ENCODE measurements around the gene EID2B.

Gene EID2B

GRCh38 chr19:39497996-39498797, 34.5 kb downstream of the EID2B start:
- DNase-seq = peak; percentile 95

DNA sequence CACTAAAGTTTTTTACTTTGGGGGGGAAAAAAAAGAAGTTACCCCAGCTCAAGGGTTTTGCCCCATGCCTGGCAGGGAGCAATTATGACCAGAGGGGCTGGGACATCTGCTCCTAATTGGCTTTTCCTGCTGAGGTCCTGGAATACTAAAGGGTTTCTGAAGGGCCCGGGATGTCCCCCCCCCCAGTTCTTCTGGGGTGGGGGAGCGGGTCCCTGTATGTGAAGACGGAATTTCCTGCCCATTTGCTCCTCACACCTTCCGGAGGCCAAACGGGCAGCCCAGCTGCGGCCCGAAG, 35.0 kb downstream of the EID2B start:
- DNase-seq = no peak

DNA sequence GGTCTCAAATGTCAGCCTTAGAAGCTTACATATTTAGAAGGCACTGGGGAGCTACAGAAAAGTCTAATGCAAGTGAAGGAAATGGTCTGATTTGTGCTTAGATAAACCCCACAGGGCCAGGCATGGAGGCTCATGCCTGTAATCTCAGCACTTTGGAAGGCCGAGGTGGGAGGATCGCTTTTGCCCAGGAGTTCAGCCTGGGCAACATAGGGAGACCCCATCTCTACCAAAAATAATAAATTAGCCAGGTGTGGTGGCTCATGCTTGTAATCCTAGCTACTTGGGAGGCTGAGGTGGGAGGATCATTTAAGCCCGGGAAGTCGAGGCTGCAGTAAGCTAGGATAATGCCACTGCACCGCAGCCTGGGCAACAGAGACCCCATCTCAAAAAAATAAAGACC, 36.6 kb downstream of the EID2B start:
- DNase-seq = no peak

- no peak for DNase-seq
Measured at GRCh38 chr19:39494661-39495060, 38.0 kb downstream of the EID2B start.

DNA sequence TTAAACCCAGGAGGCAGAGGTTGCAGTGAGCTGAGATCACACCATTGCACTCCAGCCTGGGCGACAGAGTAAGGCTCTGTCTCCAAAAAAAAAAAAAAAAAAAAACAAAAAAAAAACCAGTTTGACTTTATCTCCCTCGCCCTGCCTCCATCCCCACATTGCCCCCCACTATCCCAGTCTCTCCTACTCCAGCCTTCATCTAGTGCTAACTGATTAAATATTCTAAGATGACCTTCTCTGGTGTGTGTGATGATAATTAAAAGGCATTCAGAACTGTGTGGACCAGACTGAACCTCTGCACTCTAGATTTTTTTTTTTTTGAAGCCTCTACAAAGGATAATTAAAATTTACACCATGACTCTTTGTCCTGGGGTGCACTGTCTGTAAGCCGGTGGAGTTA, 39.9 kb downstream of the EID2B start:
- DNase-seq = no peak

DNA sequence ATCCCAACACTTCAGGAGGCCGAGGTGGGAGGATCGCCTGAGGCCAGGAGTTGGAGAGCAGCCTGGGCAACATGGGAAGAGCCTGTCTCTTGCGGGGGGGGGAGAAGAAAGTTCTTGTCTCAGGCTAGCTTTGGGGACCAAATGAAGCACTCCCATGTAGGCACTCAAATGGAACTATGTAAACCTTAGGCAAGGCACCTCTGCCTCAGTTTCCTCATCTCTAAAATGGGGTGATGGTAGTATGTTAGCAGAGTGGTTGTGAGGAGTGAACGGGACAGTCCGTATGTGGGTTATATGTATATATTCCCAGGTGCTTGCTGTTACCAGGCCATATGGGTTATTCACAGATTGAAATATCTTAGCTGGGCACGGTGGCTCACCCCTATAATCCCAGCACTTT, 40.4 kb downstream of the EID2B start:
- no peak for DNase-seq

GRCh38 chr19:39489756-39490155, 42.9 kb downstream of the EID2B start:
- DNase-seq = no peak

DNA sequence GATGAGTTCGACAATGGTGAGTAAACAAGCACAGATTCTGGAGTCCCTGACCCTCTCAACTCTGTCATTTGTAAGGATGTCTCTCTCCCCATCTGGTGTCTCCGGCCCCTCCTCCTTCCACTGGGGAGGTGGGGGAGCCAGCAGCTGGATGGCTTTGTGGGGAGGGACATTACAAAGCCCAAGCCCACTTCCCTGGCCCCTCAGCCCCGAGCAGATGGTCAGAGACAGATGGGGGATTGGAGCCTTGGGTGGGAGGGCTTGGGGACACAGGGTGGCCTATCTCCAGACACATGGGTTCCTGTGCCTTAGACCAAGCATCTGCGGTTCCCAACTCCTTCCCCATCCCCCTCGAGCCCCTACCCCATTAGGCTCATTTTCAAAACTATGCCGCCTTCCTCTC, 49.5 kb downstream of the EID2B start:
- DNase-seq = no peak

GRCh38 chr19:39481676-39482075, 51.0 kb downstream of the EID2B start:
- DNase-seq = no peak

GRCh38 chr19:39481229-39481545, 51.5 kb downstream of the EID2B start:
- DNase-seq = no peak
